ENCODE measurements around the gene GOLGA6D.
"Not testable (repeated sequence)": the region's sequence is repeated elsewhere in the genome, so short reads cannot be mapped to it uniquely, and the experiment has no call there.

GOLGA6D gene

GRCh38 chr15:75282572-75282971 is at the start of gene GOLGA6D:
GOLGA6D (plus strand) TSS chr15:75282835; CDS start chr15:75282876, 41 bp downstream.
- DNase-seq (ENCODE audit: low read depth): not testable (repeated sequence)

DNA sequence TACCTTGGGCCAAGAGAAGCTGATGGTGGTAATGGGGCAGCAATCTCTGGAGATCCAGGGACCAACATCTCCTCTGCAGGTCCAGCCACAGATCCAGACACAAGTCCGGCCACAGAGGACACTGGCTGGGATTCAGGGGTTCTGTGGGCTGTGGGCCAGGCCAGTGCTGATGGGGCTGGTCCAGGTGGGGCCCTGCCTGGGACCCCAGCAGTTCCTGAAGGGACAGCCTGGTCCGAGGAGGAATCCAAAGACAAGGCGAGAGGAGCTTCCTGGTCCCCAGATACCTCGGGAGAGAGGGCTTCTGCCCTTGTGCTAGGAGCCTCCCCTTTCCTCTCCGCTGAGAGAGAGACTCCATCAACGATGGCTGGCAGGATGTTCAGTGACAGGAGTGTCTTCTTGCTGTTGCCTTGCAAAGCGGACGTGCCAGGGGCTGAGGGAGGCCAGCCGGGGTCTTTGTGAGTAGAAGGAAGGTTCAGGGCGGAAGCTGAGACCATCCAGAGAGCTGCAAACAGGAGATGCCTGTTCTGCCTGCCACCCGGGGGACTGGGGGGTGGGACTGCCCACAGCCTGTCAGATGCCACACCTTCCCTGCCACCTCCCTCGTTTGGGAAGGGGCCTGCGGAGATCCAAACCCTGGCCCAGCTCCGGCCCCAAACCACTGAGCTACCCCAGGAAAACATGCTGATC is 49.0 kb upstream of the GOLGA6D start:
- no peak for DNase-seq (ENCODE audit: low read depth)

DNA sequence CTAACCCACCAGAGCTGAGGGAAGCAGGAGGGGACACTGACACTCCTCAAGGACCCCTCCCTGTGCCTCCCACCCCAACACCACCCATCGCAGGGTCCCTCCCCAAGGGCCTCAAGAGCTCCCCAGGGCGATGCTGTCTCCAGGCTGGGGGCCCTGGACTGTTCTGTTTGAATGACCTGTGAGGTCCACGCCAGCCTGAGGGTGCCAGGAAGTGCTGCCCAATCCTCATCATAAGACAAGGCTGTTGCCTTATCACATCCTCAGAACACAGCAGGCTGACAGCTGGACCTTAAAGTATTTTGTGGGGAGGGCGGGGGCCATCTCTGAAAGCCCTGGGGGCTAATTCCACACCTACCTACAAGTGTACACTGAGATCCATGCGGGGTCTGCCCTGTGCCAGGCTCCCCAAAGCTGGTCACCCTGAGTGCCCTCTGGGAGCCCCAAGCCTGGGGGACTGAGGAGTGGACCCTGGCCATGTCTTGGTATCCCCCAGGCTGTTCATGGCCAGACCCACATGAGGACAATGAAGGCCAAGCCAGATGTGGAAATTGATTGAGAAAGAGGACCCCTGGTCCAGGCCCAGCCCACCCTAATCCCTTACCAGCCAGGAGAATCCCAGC is 48.3 kb upstream of the GOLGA6D start:
- no peak for DNase-seq (ENCODE audit: low read depth)

DNA sequence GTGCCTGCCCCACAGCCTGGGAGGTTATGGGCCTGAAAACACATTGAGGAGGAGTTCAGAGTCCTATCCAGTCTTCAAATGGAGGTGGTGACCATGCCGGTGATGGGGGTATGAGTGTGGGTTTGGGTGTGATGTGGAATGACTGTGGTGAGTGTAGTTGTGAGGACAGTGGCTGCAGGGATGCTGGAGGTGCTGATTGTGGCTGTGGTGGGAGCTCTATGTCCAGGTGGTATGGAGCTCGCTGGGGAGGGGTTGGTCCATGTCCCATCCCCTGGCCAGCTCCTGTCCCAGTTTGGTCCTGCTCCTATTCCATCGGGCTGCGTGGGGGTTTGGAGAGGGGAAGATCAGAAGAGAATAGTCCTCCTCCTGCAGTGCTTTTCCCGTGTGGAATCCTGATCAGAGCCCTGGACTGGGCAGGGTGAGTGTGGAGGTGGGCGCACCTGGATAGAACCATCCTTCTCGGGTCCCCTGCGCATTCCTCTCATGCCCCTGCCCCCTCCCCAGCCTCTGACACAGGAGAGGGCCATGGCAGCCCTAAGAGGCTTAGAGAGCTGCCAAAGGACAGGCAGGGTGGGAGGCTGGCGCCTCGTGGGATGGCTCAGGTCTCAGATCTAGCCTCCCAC is 47.5 kb upstream of the GOLGA6D start:
- no peak for DNase-seq (ENCODE audit: low read depth)

GRCh38 chr15:75235760-75236729 is 46.6 kb upstream of the GOLGA6D start:
- no peak for DNase-seq (ENCODE audit: low read depth)

- DNase-seq (ENCODE audit: low read depth): no peak
These were observed 45.2 kb upstream of the GOLGA6D start for GRCh38 chr15:75237316-75237982.

DNA sequence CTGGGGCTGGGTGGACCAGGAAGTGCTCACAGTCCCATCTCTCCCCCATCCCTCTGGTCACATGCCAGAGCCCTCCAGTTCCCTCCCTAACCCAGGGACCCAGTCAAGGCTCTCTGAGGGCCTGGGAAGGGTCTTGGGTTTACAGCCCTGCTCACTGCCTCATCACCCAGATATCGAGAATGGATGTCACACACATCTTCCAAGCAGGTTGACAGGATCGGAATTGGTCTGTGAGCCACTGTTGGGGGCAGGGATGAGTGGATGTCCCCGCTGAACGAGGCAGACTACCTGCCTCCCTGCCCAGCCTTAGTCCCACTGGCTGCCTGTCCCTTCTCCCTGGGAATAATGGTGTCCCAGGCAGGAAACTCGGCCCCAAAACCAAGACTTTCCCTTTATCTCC is 44.5 kb upstream of the GOLGA6D start:
- no peak for DNase-seq (ENCODE audit: low read depth)

- DNase-seq (ENCODE audit: low read depth): not testable (repeated sequence)
These were observed 36.9 kb upstream of the GOLGA6D start for GRCh38 chr15:75245741-75246140.

DNA sequence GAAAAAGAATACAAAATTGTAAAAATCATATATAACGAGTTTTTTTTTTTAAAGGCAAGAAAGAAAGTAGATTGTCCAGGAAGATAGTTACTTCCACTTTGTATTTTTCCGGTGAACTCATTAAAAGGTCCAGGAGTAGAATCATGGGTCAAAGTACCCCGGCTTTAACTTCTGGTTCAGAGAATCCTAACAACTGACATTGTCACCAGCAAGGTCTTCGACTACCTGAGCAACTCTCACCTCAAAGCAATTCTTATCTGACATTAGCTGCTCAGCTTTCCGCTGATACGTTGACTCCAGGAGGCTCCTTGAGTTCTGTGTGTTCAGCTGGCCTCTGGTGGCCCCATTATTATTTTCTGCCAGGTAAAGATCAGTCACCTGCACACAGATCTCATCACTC is 33.6 kb upstream of the GOLGA6D start:
- not testable (repeated sequence) for DNase-seq (ENCODE audit: low read depth)

GRCh38 chr15:75249726-75250125 is 32.9 kb upstream of the GOLGA6D start:
- no peak for DNase-seq (ENCODE audit: low read depth)

DNA sequence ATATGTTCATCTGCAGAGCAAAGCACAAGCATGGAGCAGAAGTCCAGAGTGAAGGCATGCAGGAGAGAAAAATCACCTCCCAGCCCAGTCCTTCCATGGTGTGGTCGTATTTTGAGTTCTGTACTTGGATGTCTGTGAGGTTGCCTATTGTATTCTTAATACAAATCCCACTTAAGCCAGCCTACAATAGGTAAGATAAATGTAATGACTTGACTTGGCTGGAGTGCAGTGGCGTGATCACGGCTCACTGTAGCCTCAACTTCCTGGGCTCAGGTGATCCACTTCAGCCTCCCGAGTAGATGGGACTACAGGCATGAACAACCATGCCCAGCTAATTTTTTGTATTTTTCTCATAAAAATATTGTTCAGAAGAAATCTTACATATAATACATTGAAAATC is 31.3 kb upstream of the GOLGA6D start:
- DNase-seq (ENCODE audit: low read depth): not testable (repeated sequence)

- not testable (repeated sequence) for DNase-seq (ENCODE audit: low read depth)
These were observed 30.4 kb upstream of the GOLGA6D start for GRCh38 chr15:75252285-75252684.

- not testable (repeated sequence) for DNase-seq (ENCODE audit: low read depth)
These were observed 24.6 kb upstream of the GOLGA6D start, which contains the start of gene GOLGA6C for GRCh38 chr15:75258034-75258433. GOLGA6C (plus strand) TSS chr15:75258334; CDS start chr15:75258599, 265 bp downstream.

DNA sequence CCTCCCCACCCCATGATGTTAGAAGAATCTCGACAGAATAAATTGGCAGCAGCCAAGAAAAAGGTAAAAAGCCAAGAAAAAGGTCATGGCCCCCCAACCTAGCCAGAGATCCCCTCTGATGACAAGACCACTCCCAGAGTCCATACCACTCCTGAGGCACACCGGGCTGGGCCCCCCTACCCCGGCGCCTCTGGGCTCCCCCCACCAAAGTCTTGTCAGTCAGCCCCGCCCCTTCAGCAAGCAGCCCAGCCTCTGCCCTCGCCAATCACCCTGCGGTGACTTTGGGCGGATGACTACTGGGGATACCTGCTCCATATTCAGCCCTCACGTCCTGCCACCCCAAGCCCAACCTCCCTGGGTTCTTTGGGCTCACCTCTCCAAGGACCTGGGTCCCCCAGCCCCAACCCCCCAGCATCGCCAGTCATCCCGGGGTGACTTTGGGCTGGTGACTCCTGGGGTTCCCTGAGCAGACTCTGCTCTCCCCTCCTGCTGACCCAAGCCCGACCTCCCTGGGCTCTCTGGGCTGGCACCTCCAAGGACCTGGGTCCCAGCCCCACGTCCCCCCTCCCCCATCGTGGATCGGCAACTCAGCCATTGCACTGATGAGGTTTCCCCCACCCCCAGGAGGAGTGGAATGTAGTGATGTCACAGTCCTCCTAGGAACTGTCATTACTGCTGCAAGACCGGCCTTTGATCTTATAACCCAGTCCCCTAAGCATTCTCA is 23.9 kb upstream of the GOLGA6D start:
- not testable (repeated sequence) for DNase-seq (ENCODE audit: low read depth)

GRCh38 chr15:75259873-75260272 is 22.8 kb upstream of the GOLGA6D start:
- DNase-seq (ENCODE audit: low read depth): not testable (repeated sequence)

GRCh38 chr15:75273751-75274359 is 8.8 kb upstream of the GOLGA6D start:
- DNase-seq (ENCODE audit: low read depth): not testable (repeated sequence)

DNA sequence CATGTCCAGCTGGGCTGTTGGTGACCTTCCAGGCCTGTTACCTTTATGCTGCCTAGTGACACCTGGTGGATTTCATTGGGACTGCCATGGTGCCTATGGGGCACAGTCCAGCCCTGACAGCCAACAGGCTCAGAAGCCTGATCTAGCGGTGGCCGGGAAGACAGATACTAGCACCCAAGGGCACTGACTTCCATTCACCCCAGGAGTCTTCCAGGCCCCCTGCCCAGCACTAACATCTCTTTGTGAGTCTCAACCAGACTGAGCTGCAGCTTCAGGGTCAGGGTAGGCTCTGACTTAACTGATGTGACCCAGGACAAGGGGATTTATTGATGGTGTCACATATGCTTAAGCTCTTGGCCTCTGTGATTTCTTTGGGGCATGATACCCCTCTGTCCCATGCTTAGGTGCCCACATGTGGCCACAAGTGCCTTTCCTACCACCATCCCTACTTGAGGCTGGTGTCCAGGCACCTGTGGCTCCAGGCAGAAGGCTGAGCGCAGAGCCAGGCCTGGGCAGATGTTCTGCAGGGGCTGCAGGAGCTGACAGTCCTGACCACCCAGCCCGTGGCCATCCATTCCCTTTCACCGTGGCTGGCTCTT is 8.0 kb upstream of the GOLGA6D start:
- DNase-seq (ENCODE audit: low read depth): not testable (repeated sequence)

- not testable (repeated sequence) for DNase-seq (ENCODE audit: low read depth)
These were observed 7.0 kb upstream of the GOLGA6D start for GRCh38 chr15:75275617-75276016.

- not testable (repeated sequence) for DNase-seq (ENCODE audit: low read depth)
These were observed 4.1 kb upstream of the GOLGA6D start for GRCh38 chr15:75278497-75278896.

DNA sequence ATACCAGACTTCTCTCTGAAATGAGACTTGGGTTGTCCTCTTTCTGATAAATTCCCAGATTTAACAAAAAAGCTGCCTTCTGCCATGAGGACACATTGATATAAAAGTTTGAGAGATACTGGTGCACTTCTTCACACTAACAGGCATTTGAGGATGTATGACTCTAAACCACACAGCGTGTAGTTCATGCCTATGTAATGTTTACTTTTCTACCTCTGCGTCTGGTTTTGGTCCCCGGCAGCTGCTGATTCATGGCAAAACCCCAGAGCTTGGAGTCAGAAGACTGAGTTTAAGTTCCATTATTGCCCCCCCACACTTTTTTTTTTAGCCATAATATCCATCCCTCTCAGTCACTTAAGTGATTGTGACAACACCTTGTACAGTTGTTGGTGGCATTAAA is 1.5 kb downstream of the GOLGA6D start:
- not testable (repeated sequence) for DNase-seq (ENCODE audit: low read depth)
